HG03159 (cell line): ENCODE data around the gene FEZF1.

ENCODE experiments used
- ATAC-seq: cut with Tn5 transposase; IDR thresholded peaks from one replicate; pipeline ENCODE4 v1.9.1; 2021; ENCODE audit warnings: mild to moderate bottlenecking, moderate library complexity; ENCODE audit not compliant: unreplicated experiment

Gene FEZF1

GRCh38 chr7:122304319-122304975, at the start of gene FEZF1:
Gene FEZF1 (minus strand): TSS chr7:122304750. CDS start chr7:122304437, 313 bp downstream.
- no peak for ATAC-seq

GRCh38 chr7:122352454-122352853, 47.9 kb upstream of the FEZF1 start:
- ATAC-seq, result no peak

GRCh38 chr7:122350701-122351100, 46.2 kb upstream of the FEZF1 start:
- ATAC-seq, result no peak

- ATAC-seq, result no peak
These were observed 39.7 kb upstream of the FEZF1 start for GRCh38 chr7:122344303-122344620.

GRCh38 chr7:122343601-122344302, 39.2 kb upstream of the FEZF1 start:
- no peak for ATAC-seq

- no peak for ATAC-seq
These were observed 35.9 kb upstream of the FEZF1 start for GRCh38 chr7:122340427-122340826.

- no peak for ATAC-seq
These were observed 34.8 kb upstream of the FEZF1 start for GRCh38 chr7:122339145-122339904.

- no peak for ATAC-seq
These were observed 32.5 kb upstream of the FEZF1 start for GRCh38 chr7:122337011-122337410.

GRCh38 chr7:122329145-122329802, 24.7 kb upstream of the FEZF1 start:
- ATAC-seq, result no peak

- no peak for ATAC-seq
These were observed 23.4 kb upstream of the FEZF1 start for GRCh38 chr7:122327969-122328368.

GRCh38 chr7:122316467-122317388, 12.2 kb upstream of the FEZF1 start:
- ATAC-seq, result no peak

- no peak for ATAC-seq
These were observed 11.2 kb upstream of the FEZF1 start for GRCh38 chr7:122315507-122316466.

GRCh38 chr7:122314284-122314683, 9.7 kb upstream of the FEZF1 start:
- ATAC-seq, result no peak

- ATAC-seq, result no peak
These were observed 8.2 kb upstream of the FEZF1 start for GRCh38 chr7:122312789-122313188.

- no peak for ATAC-seq
These were observed 7.3 kb upstream of the FEZF1 start for GRCh38 chr7:122311734-122312450.

- ATAC-seq, result no peak
These were observed 6.6 kb upstream of the FEZF1 start for GRCh38 chr7:122311050-122311700.

GRCh38 chr7:122310119-122311021, 5.8 kb upstream of the FEZF1 start:
- ATAC-seq, result no peak
